Mesenchymal stem cell (in vitro differentiated cells and primary cell): ENCODE measurements around the gene LHFPL6.
"Not testable (repeated sequence)": the region's sequence is repeated elsewhere in the genome, so short reads cannot be mapped to it uniquely, and the experiment has no call there.

ENCODE experiments used
- DNase-seq: peaks from one replicate; pipeline ENCODE4 v3.0.0-alpha.2; 2013
- H2AFZ ChIP-seq: one replicate; pipeline ENCODE4 v1.6.1; 2013; ENCODE audit warnings: low read depth, mild to moderate bottlenecking, control low read depth, inconsistent platforms, low read length, moderate library complexity
- H2AK5ac ChIP-seq: 2 replicates; pipeline ENCODE4 v1.6.1; 2013; ENCODE audit warnings: low read length, moderate library complexity, mild to moderate bottlenecking, inconsistent platforms; ENCODE audit not compliant: severe bottlenecking
- H2BK120ac ChIP-seq: one replicate; pipeline ENCODE4 v1.6.1; 2013; ENCODE audit warnings: low read depth, mild to moderate bottlenecking, inconsistent platforms, low read length, moderate library complexity
- H2BK12ac ChIP-seq, 2 experiments: one replicate each; pipeline ENCODE4 v1.6.1; 2013; ENCODE audit warnings: inconsistent platforms in 2 of 2, low read length in 2 of 2, mild to moderate bottlenecking in 2 of 2, moderate library complexity in 2 of 2, control low read depth in 1 of 2
- H2BK15ac ChIP-seq: one replicate; pipeline ENCODE4 v1.6.1; 2013; ENCODE audit warnings: mild to moderate bottlenecking, low read depth, inconsistent platforms; ENCODE audit not compliant: poor library complexity, severe bottlenecking
- H2BK5ac ChIP-seq: 2 replicates; pipeline ENCODE4 v1.6.1; 2013; ENCODE audit warnings: low read depth, mild to moderate bottlenecking, low read length, control low read depth, inconsistent platforms; ENCODE audit not compliant: poor library complexity, severe bottlenecking
- H3K14ac ChIP-seq, 2 experiments: one replicate each; pipeline ENCODE4 v1.6.1; 2013; ENCODE audit warnings: inconsistent platforms in 2 of 2, low read length in 2 of 2, control low read depth in 1 of 2, mild to moderate bottlenecking in 1 of 2, moderate library complexity in 1 of 2
- H3K18ac ChIP-seq, 2 experiments: one replicate each; pipeline ENCODE4 v1.6.1; 2013; ENCODE audit warnings: inconsistent platforms in 2 of 2, low read length in 2 of 2, control low read depth in 1 of 2, low read depth in 1 of 2, mild to moderate bottlenecking in 1 of 2
- H3K23ac ChIP-seq, 2 experiments: one replicate each; pipeline ENCODE4 v1.6.1; 2013; ENCODE audit warnings: inconsistent platforms in 2 of 2, low read length in 2 of 2, mild to moderate bottlenecking in 2 of 2, moderate library complexity in 2 of 2, control low read depth in 1 of 2
- H3K27ac ChIP-seq: 2 replicates; pipeline ENCODE4 v1.5.1; 2013; ENCODE audit warnings: mild to moderate bottlenecking, moderate library complexity, low read length, control low read depth, inconsistent platforms; ENCODE audit not compliant: poor library complexity, severe bottlenecking
- H3K27me3 ChIP-seq, 2 experiments: 2 replicates each; pipeline versions ENCODE4 v1.6.1 to v1.7.0; 2013; ENCODE audit warnings: low read length in 2 of 2, mild to moderate bottlenecking in 2 of 2, moderate library complexity in 2 of 2, control low read depth in 1 of 2, inconsistent platforms in 1 of 2; ENCODE audit not compliant: control insufficient read depth in 1 of 2, insufficient read depth in 1 of 2
- H3K36me3 ChIP-seq, 2 experiments: 2 replicates each; pipeline versions ENCODE4 v1.6.1 to v1.7.0; 2013; ENCODE audit warnings: low read length in 2 of 2, control low read depth in 1 of 2, inconsistent platforms in 1 of 2, low read depth in 1 of 2, mild to moderate bottlenecking in 1 of 2; ENCODE audit not compliant: insufficient read depth in 2 of 2, control insufficient read depth in 1 of 2
- H3K4ac ChIP-seq, 2 experiments: one replicate each; pipeline ENCODE4 v1.6.1; 2013; ENCODE audit warnings: inconsistent platforms in 2 of 2, low read length in 2 of 2, mild to moderate bottlenecking in 2 of 2, moderate library complexity in 2 of 2, control low read depth in 1 of 2, low read depth in 1 of 2
- H3K4me1 ChIP-seq: 2 replicates; pipeline ENCODE4 v1.6.1; 2013; ENCODE audit warnings: low read depth, low read length, control low read depth; ENCODE audit not compliant: control insufficient read depth, insufficient read depth
- H3K4me2 ChIP-seq: 2 replicates; pipeline ENCODE4 v1.6.1; 2013; ENCODE audit warnings: low read length, mild to moderate bottlenecking, inconsistent platforms; ENCODE audit not compliant: poor library complexity, severe bottlenecking
- H3K4me3 ChIP-seq, 2 experiments: 2 replicates each; pipeline versions ENCODE4 v1.5.1 to v1.7.0; 2013; ENCODE audit warnings: low read length in 2 of 2, mild to moderate bottlenecking in 2 of 2, control low read depth in 1 of 2, low read depth in 1 of 2; ENCODE audit not compliant: insufficient read depth in 1 of 2
- H3K79me1 ChIP-seq: replicated peaks from 2 replicates; pipeline ENCODE4 v1.6.1; 2013; ENCODE audit warnings: mild to moderate bottlenecking, control low read depth, low read length, inconsistent platforms; ENCODE audit not compliant: poor library complexity, severe bottlenecking
- H3K9ac ChIP-seq: 2 replicates; pipeline ENCODE4 v1.7.0; 2013; ENCODE audit warnings: mild to moderate bottlenecking, low read length, moderate library complexity
- H3K9me3 ChIP-seq: 2 replicates; pipeline ENCODE4 v1.7.0; 2013; ENCODE audit warnings: mild to moderate bottlenecking, low read length; ENCODE audit not compliant: control insufficient read depth
- H4K8ac ChIP-seq: one replicate; pipeline ENCODE4 v1.6.1; 2013; ENCODE audit warnings: inconsistent platforms, mild to moderate bottlenecking, low read length, moderate library complexity
- H4K91ac ChIP-seq: one replicate; pipeline ENCODE4 v1.6.1; 2013; ENCODE audit warnings: mild to moderate bottlenecking, low read length, inconsistent platforms
- WGBS: methylation state at CpG from one replicate; pipeline ENCODE4 v1.1.7; 2013; ENCODE audit warnings: mixed read lengths; 5-methylcytosine and 5-hydroxymethylcytosine counted together

LHFPL6 gene

DNA sequence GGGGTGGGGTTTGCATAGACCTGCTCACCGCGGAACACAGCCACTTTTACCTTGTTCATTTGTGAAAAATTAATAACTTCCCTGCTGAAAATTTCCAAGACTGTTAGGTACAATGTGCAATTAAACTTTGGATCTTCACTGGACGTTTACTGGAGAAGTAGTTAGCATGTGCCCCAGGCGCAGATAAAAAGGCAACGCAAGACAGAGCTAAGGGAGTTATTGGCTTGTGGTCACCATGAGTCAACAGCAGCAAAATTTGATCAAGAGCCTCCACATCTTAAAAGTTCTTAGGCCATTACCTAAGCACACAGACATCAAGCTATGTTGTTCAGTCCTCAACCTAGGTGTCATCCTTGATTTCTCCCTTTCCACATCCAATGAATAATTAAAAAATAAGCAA, 257.0 kb downstream of the LHFPL6 start:
- H2BK120ac ChIP-seq = no peak overlapping the region
- no peak overlapping the region for H3K4me2 ChIP-seq
- no peak for DNase-seq
- H3K23ac ChIP-seq = no peak overlapping the region
- no peak overlapping the region for H3K27ac ChIP-seq
- H3K9me3 ChIP-seq = no peaks in the 10 kb centered on the region
- H2BK5ac ChIP-seq = no peak overlapping the region
- no peak overlapping the region for H2BK15ac ChIP-seq
- H3K4ac ChIP-seq = no peak overlapping the region
- H3K4me3 ChIP-seq = no peak overlapping the region
- H3K18ac ChIP-seq = no peak overlapping the region
- H3K9ac ChIP-seq = no peak overlapping the region
- H2AK5ac ChIP-seq = no peak overlapping the region
- H4K8ac ChIP-seq = no peak overlapping the region
- WGBS = 90% methylated on average over 3 of the region's 5 CpGs
- peaks cover 4% of the 10 kb centered on the region for H3K4me1 ChIP-seq
- no peak overlapping the region for H3K14ac ChIP-seq
- no peak overlapping the region for H4K91ac ChIP-seq
- no peak overlapping the region for H2AFZ ChIP-seq
- no peaks in the 10 kb centered on the region for H3K27me3 ChIP-seq
- H3K79me1 ChIP-seq = no peaks in the 10 kb centered on the region
- H3K36me3 ChIP-seq = peaks cover 0 to 9% of the 10 kb centered on the region in 2 experiments
- H2BK12ac ChIP-seq = no peak overlapping the region

DNA sequence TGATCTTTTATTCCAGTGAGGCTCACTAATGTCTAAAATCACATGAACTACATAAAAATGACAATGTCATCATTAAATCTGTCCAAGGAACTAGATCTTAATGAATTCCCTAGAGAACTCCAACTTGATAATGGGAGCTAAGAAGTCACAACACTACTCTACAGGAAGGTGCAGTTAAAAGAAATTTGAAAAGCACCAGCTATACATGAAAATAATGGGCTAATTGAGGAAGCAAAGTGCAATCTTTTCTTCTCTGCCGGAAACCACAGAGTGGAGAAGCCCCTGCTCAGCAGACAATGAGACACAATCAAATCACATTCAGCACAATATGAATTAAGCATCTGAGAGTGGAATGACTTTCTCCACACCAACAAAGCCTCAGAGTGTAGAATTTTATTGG, 261.7 kb downstream of the LHFPL6 start:
- Histone ChIP-seq H4K8ac (no peak overlapping the region), H3K27me3 (no peaks in the 10 kb centered on the region), H3K4ac (no peak overlapping the region), H3K14ac (no peak overlapping the region), H2BK12ac (no peak overlapping the region), H2BK120ac (no peak overlapping the region), H3K18ac (no peak overlapping the region), H3K9ac (no peak overlapping the region), H3K4me2 (no peak overlapping the region), H3K9me3 (no peaks in the 10 kb centered on the region), H3K4me1 (no peaks in the 10 kb centered on the region), H3K4me3 (no peak overlapping the region), H2BK15ac (no peak overlapping the region), H2AFZ (no peak overlapping the region), H3K36me3 (peaks cover 0 to 9% of the 10 kb centered on the region in 2 experiments), H3K23ac (no peak overlapping the region), H4K91ac (no peak overlapping the region), H3K27ac (no peak overlapping the region), H3K79me1 (no peaks in the 10 kb centered on the region), H2AK5ac (no peak overlapping the region), H2BK5ac (no peak overlapping the region)
- no CpG with 5 or more reads among the region's 1 CpG for WGBS
- no peak for DNase-seq

- not testable (repeated sequence) for H2BK15ac ChIP-seq, H3K18ac ChIP-seq, H3K4me2 ChIP-seq, H3K4me3 ChIP-seq, H3K79me1 ChIP-seq, H3K9ac ChIP-seq, H2BK5ac ChIP-seq, H3K27me3 ChIP-seq, DNase-seq, H2BK120ac ChIP-seq, H3K4ac ChIP-seq, H3K4me1 ChIP-seq, H3K9me3 ChIP-seq, H2AK5ac ChIP-seq, H2BK12ac ChIP-seq, H3K14ac ChIP-seq, H4K8ac ChIP-seq, H3K23ac ChIP-seq, H3K27ac ChIP-seq, H2AFZ ChIP-seq, H4K91ac ChIP-seq, H3K36me3 ChIP-seq
- WGBS = 100% methylated on average over 4 of the region's 6 CpGs
Measured at GRCh38 chr13:39338114-39338513, 264.9 kb downstream of the LHFPL6 start.

DNA sequence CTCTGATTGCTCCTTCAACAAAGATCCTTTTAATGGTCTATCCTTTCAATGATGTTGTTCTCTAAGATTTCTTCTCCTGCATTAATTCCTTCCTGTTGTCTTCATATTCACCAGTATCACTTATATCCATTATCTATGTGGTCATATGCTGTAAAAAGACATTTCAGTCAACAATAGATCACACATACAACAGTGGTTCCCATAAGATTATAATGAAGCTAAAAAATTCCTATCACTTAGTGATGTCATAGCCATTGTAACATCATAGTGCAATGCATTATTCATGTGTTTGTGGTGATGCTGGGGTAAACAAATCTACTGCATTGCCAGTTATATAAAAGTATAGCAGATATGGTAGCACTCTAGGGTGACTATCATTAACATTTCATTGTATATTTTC, 266.1 kb downstream of the LHFPL6 start:
- H3K36me3 ChIP-seq = no peaks in the 10 kb centered on the region
- no peaks in the 10 kb centered on the region for H3K4me1 ChIP-seq
- H3K9me3 ChIP-seq = no peaks in the 10 kb centered on the region
- H4K8ac ChIP-seq = no peak overlapping the region
- H3K4me3 ChIP-seq = no peak overlapping the region
- H4K91ac ChIP-seq = no peak overlapping the region
- no peaks in the 10 kb centered on the region for H3K79me1 ChIP-seq
- no peak overlapping the region for H2BK15ac ChIP-seq
- H3K9ac ChIP-seq = no peak overlapping the region
- no peak overlapping the region for H3K14ac ChIP-seq
- H2AK5ac ChIP-seq = no peak overlapping the region
- no peak overlapping the region for H3K4ac ChIP-seq
- H3K27me3 ChIP-seq = no peaks in the 10 kb centered on the region
- H2BK12ac ChIP-seq = no peak overlapping the region
- no peak overlapping the region for H2BK120ac ChIP-seq
- no peak overlapping the region for H3K27ac ChIP-seq
- H3K18ac ChIP-seq = no peak overlapping the region
- no peak overlapping the region for H2BK5ac ChIP-seq
- no peak overlapping the region for H3K23ac ChIP-seq
- H2AFZ ChIP-seq = no peak overlapping the region
- no peak overlapping the region for H3K4me2 ChIP-seq
- DNase-seq = no peak
